Activated naive CD8-positive, alpha-beta T cell treated with anti-CD3 and anti-CD28 coated beads, Interleukin-2, amount 10 ng/mL, durations not matched to agents 7 days and 5 days (primary cell): ENCODE data around the gene ITGAL. TPM values are rescaled to one million over a fixed set of nuclear protein-coding genes. Genes with fewer than 3 reads are reported as not detected.
A peak's percentile ranks its signal among the peaks of the same experiment; 100 is the strongest.

Experiments used
- ATAC-seq: fragments of 150-1000 bp; cut with Tn5 transposase; one replicate; pipeline ENCODE4 v1.10.0; 2021; ENCODE audit warnings: low read depth, moderate library complexity
- POLR2A ChIA-PET: fragments of 350-600 bp; sonication (Branson Sonifier 250); formaldehyde crosslinking; loops from one replicate; lab custom pipeline; 2021; ENCODE audit warnings: antibody characterized with exemption; lab: Charles Lee
- DNase-seq: peaks from one replicate; pipeline ENCODE4 v3.0.0; 2021
- H3K27ac Mint-ChIP-seq: one replicate; pipeline ENCODE4 v1.8.0; 2022; ENCODE audit warnings: mild to moderate bottlenecking, mixed read lengths
- H3K27me3 Mint-ChIP-seq: one replicate; pipeline ENCODE4 v1.8.0; 2022; ENCODE audit warnings: mild to moderate bottlenecking, moderate library complexity, mixed read lengths
- H3K36me3 Mint-ChIP-seq: one replicate; pipeline ENCODE4 v1.8.0; 2021; ENCODE audit warnings: mild to moderate bottlenecking, mixed read lengths
- H3K4me1 Mint-ChIP-seq: one replicate; pipeline ENCODE4 v1.8.0; 2021; ENCODE audit warnings: mixed read lengths
- H3K4me3 Mint-ChIP-seq: one replicate; pipeline ENCODE4 v1.8.0; 2022; ENCODE audit warnings: mild to moderate bottlenecking, moderate library complexity, mixed read lengths
- H3K9me3 Mint-ChIP-seq: one replicate; pipeline ENCODE4 v1.8.0; 2021; ENCODE audit warnings: mixed read lengths
- total RNA-seq, 2 experiments: library from RNA; stranded (reverse); gene quantifications; one replicate each; pipeline ENCODE4 v1.2.3, GENCODE V29; 2021

Gene ITGAL
- total RNA-seq, 2 experiments from 2014 or later = 662 to 664 TPM

GRCh38 chr16:30552956-30553355 is 80.4 kb downstream of the ITGAL start:
- Mint-ChIP-seq H3K27ac (peak overlapping the region; percentile 93), H3K9me3 (no peaks in the 10 kb centered on the region), H3K27me3 (no peaks in the 10 kb centered on the region), H3K4me1 (peaks cover 45% of the 10 kb centered on the region), H3K36me3 (peaks cover 19% of the 10 kb centered on the region), H3K4me3 (no peak overlapping the region)
- POLR2A ChIA-PET = interaction anchor here (0.5 to 3.1 kb wide), 5 partner anchors 15 to 25 kb away, joined by 3 to 64 read pairs (median 4); partner anchors contain the start of genes ZNF688 and ZNF747
- ATAC-seq (no peak), DNase-seq (no peak)

- POLR2A ChIA-PET = interaction anchor here (0.9 to 3.1 kb wide), 2 partner anchors 18 kb away, joined by 3 to 64 read pairs; partner anchors contain the start of genes ZNF688 and ZNF747
- H3K4me3 Mint-ChIP-seq = no peak overlapping the region
Measured at GRCh38 chr16:30553393-30553899, 80.9 kb downstream of the ITGAL start.

GRCh38 chr16:30554557-30555314 is 82.2 kb downstream of the ITGAL start:
- Mint-ChIP-seq H3K36me3 (peaks cover 18% of the 10 kb centered on the region), H3K9me3 (no peaks in the 10 kb centered on the region), H3K4me1 (peaks cover 46% of the 10 kb centered on the region), H3K27me3 (no peaks in the 10 kb centered on the region), H3K27ac (no peak overlapping the region), H3K4me3 (no peak overlapping the region)
- no peak for DNase-seq
- ATAC-seq = no peak
- POLR2A ChIA-PET = interaction anchor here (0.6 to 1.1 kb wide), 2 partner anchors 104 to 150 kb away, joined by 3 read pairs; partner anchors contain the start of gene FBRS

More at GRCh38 chr16:30553393-30553899, 80.9 kb downstream of the ITGAL start:
- Mint-ChIP-seq H3K27ac (peak overlapping the region; percentile 68), H3K27me3 (no peaks in the 10 kb centered on the region), H3K4me1 (peaks cover 45% of the 10 kb centered on the region), H3K36me3 (peaks cover 18% of the 10 kb centered on the region), H3K9me3 (no peaks in the 10 kb centered on the region)
- DNase-seq (no peak), ATAC-seq (no peak)

- peaks cover 46% of the 10 kb centered on the region for H3K4me1 Mint-ChIP-seq
- DNase-seq = no peak
- ATAC-seq = no peak
- H3K4me3 Mint-ChIP-seq = peak overlapping the region; percentile 55
- H3K36me3 Mint-ChIP-seq = peaks cover 18% of the 10 kb centered on the region
- no peaks in the 10 kb centered on the region for H3K9me3 Mint-ChIP-seq
- POLR2A ChIA-PET = interaction anchor here (0.6 kb wide), 1 partner anchor 106 kb away, joined by 3 read pairs; no protein-coding TSS in a partner anchor
- peak overlapping the region; percentile 51 for H3K27ac Mint-ChIP-seq
- H3K27me3 Mint-ChIP-seq = no peaks in the 10 kb centered on the region
Measured at GRCh38 chr16:30555315-30556124, 83.0 kb downstream of the ITGAL start.

GRCh38 chr16:30556125-30556473 is 83.6 kb downstream of the ITGAL start:
- Mint-ChIP-seq H3K36me3 (peaks cover 18% of the 10 kb centered on the region), H3K27ac (peak overlapping the region; percentile 51), H3K9me3 (no peaks in the 10 kb centered on the region), H3K27me3 (no peaks in the 10 kb centered on the region), H3K4me3 (peak overlapping the region; percentile 55), H3K4me1 (peaks cover 45% of the 10 kb centered on the region)
- no peak for DNase-seq
- POLR2A ChIA-PET = no interaction called here
- ATAC-seq = no peak

- Mint-ChIP-seq H3K4me1 (peaks cover 38% of the 10 kb centered on the region), H3K27ac (peak overlapping the region; percentile 91), H3K36me3 (peaks cover 15% of the 10 kb centered on the region), H3K27me3 (no peaks in the 10 kb centered on the region), H3K9me3 (no peaks in the 10 kb centered on the region), H3K4me3 (peak overlapping the region; percentile 90)
- no peak for DNase-seq
- POLR2A ChIA-PET = interaction anchor here (0.6 to 3.5 kb wide), 20 partner anchors 10 to 374 kb away, joined by 3 to 131 read pairs (median 4); partner anchors contain the start of genes CORO1A, DCTPP1, FBRS and ZNF688
- no peak for ATAC-seq
Measured at GRCh38 chr16:30557707-30557956, 85.1 kb downstream of the ITGAL start.

GRCh38 chr16:30557957-30558788 is 85.6 kb downstream of the ITGAL start, which contains the start of gene ZNF764:
Gene ZNF764, minus strand, starts transcription at chr16:30558374. Its CDS starts 192 bp downstream, at chr16:30558182.
- DNase-seq (peak; percentile 94), ATAC-seq (peak; percentile 97)
- Mint-ChIP-seq H3K4me1 (peaks cover 34% of the 10 kb centered on the region), H3K27me3 (no peaks in the 10 kb centered on the region), H3K4me3 (peak within 1 kb of the TSS; percentile 90), H3K9me3 (no peaks in the 10 kb centered on the region), H3K36me3 (peaks cover 15% of the 10 kb centered on the region), H3K27ac (peak within 1 kb of the TSS; percentile 91)
- POLR2A ChIA-PET = interaction anchor here (0.6 to 3.5 kb wide), 19 partner anchors 10 to 478 kb away, joined by 3 to 131 read pairs (median 5); partner anchors contain the start of genes CORO1A, DCTPP1, FBRS and ZNF688

GRCh38 chr16:30558789-30559377 is 86.3 kb downstream of the ITGAL start:
- Mint-ChIP-seq H3K9me3 (no peaks in the 10 kb centered on the region), H3K4me3 (peak overlapping the region; percentile 90)

GRCh38 chr16:30559690-30560089 is 87.1 kb downstream of the ITGAL start:
- no peaks in the 10 kb centered on the region for H3K27me3 Mint-ChIP-seq
- H3K27ac Mint-ChIP-seq = no peak overlapping the region
- no peak for DNase-seq

More at GRCh38 chr16:30558789-30559377, 86.3 kb downstream of the ITGAL start:
- ATAC-seq = no peak
- peak overlapping the region; percentile 91 for H3K27ac Mint-ChIP-seq
- H3K36me3 Mint-ChIP-seq = peaks cover 14% of the 10 kb centered on the region
- peaks cover 27% of the 10 kb centered on the region for H3K4me1 Mint-ChIP-seq
- POLR2A ChIA-PET = interaction anchor here (0.6 to 3.5 kb wide), 13 partner anchors 9 to 478 kb away, joined by 3 to 131 read pairs (median 8); partner anchors contain the start of genes CORO1A, DCTPP1, FBRS and ZNF688
- DNase-seq = no peak
- H3K27me3 Mint-ChIP-seq = no peaks in the 10 kb centered on the region

GRCh38 chr16:30561089-30561816 is 88.7 kb downstream of the ITGAL start:
- ATAC-seq (no peak), DNase-seq (peak; percentile 56)
- POLR2A ChIA-PET = interaction anchor here (0.6 to 2.5 kb wide), 10 partner anchors 10 to 88 kb away, joined by 3 to 20 read pairs (median 6); partner anchors contain the start of genes ZNF688, ZNF747 and ZNF768
- no peaks in the 10 kb centered on the region for H3K27me3 Mint-ChIP-seq
- H3K36me3 Mint-ChIP-seq = peaks cover 2% of the 10 kb centered on the region
- peak overlapping the region; percentile 86 for H3K27ac Mint-ChIP-seq
- H3K4me3 Mint-ChIP-seq = peak overlapping the region; percentile 83
- H3K4me1 Mint-ChIP-seq = peaks cover 17% of the 10 kb centered on the region
- H3K9me3 Mint-ChIP-seq = no peaks in the 10 kb centered on the region

More at GRCh38 chr16:30559690-30560089, 87.1 kb downstream of the ITGAL start:
- peaks cover 7% of the 10 kb centered on the region for H3K36me3 Mint-ChIP-seq
- peaks cover 20% of the 10 kb centered on the region for H3K4me1 Mint-ChIP-seq
- ATAC-seq = no peak
- no peaks in the 10 kb centered on the region for H3K9me3 Mint-ChIP-seq
- peak overlapping the region; percentile 26 for H3K4me3 Mint-ChIP-seq
- POLR2A ChIA-PET = interaction anchor here (0.5 to 3.5 kb wide), 3 partner anchors 12 to 75 kb away, joined by 4 to 68 read pairs (median 20); partner anchors contain the start of genes ZNF688 and ZNF747

- Mint-ChIP-seq H3K9me3 (no peaks in the 10 kb centered on the region), H3K27ac (peak overlapping the region; percentile 86), H3K4me3 (peak overlapping the region; percentile 83), H3K36me3 (no peaks in the 10 kb centered on the region), H3K27me3 (no peaks in the 10 kb centered on the region), H3K4me1 (peaks cover 18% of the 10 kb centered on the region)
- no peak for DNase-seq
- ATAC-seq = no peak
- POLR2A ChIA-PET = interaction anchor here (0.6 to 2.5 kb wide), 9 partner anchors 9 to 88 kb away, joined by 3 to 20 read pairs (median 5); partner anchors contain the start of genes ZNF688, ZNF747 and ZNF768
Measured at GRCh38 chr16:30562021-30562420, 89.5 kb downstream of the ITGAL start.
